ENCODE data around the gene FES. TPM values are rescaled to one million over a fixed set of nuclear protein-coding genes. Genes with fewer than 3 reads are reported as not detected.

Gene FES
- total RNA-seq, 1 experiment from 2014 or later = 0.64 TPM

DNA sequence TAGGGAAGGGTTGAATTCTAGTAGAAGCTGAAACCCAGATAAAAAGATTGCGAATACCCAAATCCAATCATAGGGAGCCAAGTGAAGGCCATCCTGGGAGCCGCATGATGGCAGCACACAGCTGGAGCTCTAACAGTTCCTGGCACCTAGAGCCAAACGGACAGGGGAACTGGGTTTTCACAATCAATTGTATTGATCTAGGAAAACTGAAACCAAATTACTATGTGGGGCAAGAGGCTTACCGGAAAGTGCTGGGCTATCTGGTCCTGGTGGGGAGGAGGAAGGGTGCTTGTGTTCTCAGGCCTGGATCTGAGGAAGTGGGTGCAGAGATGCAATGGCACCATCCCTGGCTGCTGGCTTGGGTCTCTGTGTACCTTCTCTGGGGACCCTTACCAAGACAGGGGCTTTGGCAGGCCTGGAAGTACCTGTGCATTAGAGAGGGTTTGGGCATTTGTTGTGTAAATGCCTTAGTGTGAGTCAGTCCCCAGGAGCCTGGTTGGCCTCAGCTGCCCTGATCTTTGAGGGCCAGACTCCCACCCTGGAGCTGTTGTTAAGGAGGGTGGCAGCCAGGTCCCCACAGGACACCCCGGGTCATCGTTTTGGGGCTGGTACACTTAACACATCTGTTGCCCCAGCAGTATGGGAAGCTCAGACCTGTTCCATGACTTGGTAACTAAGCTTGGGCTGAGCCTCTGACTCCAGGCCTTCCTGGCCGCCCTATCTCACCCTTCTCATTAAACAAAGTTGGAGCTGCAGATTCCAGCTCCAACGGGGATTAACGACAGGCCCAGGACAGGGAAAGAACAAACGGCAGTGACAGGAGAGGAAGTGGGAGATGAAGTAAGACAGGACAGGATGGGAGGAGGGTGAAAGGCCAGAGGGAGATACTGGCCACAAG, 24.8 kb upstream of the FES start:
- in situ Hi-C loops (cut with HindIII; ENCODE audit: low sequenced_read_pairs) = no loop called here
- DNase-seq (ENCODE audit: low spot score) = no peak

DNA sequence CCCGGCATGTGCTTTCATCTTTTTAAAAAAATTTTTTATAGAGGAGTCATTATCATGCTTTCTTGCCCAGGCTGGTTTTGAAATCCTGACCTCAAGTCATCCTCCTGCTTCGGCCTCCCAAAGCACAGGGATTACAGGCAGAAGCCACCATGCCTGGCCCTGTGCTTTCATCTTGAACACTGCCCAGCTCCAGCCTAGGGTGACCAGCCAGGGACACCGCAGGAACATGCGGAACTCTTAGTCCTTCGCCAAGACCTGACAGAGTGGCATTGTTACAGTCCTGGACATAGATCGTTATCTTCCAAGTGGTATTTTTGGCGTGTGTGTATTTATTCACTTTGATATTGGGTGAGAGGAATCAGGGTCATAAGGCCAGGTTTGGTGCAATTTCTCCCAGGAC, 23.9 kb upstream of the FES start:
- no peak for DNase-seq (ENCODE audit: low spot score)
- in situ Hi-C loops (cut with HindIII; ENCODE audit: low sequenced_read_pairs) = no loop called here

DNA sequence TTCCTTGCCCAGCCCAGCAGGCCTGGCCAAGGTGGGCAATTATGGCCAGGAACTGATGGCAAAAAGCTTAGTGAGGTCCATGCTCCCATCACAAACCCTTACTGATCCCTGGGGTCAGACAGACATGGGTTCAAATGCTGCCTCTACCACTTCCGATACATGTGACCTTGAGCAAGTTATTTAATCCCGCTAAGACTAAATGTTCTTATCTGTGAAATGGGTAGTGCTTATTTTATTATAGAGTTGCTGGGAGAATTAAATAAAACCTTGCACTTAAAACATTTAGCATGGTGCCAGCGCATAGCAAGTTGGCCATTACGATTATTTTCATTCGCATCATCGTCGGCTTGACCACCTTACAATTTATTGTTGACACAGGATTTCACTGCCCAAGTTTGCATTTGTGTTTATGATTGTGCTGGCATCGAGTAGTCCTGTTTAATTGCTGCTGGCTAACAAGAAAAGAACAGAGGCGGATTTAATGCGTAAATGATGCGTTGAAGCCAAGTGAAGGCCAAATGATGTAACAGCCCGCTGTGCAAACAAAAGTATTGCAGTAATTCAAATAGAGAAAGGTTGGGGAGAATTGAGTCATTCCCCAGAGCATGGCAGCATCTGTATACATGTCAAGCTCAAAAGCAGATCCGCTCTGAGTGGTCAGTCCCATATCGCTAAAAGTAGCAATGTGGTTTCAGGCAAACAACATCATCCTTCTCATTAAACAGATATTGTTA, 23.2 kb upstream of the FES start:
- in situ Hi-C loops (cut with HindIII; ENCODE audit: low sequenced_read_pairs) = no loop called here
- no peak for DNase-seq (ENCODE audit: low spot score)

DNA sequence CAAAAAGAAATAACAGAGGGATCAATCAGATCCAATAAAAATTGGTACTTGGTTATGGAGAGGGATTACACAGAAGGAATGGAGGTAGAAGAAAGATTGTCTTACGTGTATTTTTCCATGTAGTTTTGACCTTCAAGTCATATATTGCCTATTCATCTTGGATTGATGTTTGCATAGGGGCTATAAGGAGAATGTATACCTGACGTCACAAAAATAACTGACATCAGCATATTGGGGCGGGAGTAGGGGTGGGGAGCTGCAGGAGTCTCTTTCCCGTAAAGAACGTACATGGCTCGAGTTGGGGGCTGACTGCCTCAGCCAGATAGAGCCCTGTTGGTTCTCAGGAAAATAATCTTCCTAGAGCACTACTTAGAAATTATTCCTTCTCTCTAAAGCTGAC, 21.8 kb upstream of the FES start:
- in situ Hi-C loops (cut with HindIII; ENCODE audit: low sequenced_read_pairs) = no loop called here
- DNase-seq (ENCODE audit: low spot score) = no peak

DNA sequence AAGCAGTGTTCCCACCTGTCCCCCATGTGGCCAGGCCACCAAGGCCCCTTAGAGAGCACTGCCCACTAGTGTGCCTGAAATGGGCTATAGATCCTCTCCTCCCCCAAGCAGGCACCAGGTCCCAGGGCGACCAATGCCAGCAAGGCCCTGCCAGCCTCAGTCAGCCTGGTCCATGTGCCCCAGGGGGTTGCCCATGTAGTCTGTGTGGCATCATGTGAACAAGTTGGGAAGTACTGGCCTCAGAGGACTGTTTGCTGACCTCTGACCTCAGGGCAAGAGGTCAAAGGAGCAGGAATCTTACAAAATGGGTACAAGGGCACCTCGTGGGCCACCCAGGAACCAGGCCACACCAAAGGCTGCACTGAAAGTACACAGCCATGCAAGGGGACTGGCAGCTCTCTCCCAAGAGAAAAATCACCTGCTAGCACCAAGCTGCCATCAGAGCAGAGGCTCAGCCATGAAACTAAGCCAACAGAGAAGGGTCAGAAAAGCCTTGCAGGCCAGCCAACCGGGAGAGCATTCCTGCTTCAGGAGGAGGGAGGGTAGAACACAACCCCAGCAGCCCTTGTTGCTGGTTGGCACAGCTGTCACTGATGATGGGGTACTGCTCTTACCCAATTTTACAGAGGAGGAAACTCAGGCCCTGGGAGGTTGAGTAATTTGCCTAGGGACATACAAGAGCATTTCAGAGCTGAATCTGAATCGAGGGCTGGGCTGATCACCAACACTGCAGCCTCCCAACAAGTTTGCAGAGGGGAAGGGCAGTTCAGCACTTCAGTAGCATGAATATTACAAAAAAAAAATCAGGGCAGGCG, 21.1 kb upstream of the FES start:
- in situ Hi-C loops (cut with HindIII; ENCODE audit: low sequenced_read_pairs) = no loop called here

DNA sequence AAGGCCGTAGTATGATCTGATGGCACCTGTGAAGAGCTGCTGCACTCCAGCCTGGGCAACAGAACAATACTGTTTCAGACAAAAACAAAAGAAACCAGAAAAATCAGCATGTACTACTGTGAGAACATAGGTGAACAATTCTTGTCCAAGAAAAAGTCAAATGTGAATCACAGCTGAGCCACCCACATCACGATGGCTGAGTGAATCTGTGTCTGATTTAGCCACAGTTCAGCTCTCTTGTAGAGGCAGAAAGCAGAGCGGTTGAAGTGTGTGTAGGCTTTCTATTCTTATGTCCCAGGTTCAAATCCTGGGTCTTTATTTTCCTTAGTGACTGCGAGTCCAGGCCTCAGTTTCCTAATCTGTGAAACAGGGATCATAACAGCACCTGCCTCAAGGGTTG, 20.3 kb upstream of the FES start:
- no peak for DNase-seq (ENCODE audit: low spot score)
- in situ Hi-C loops (cut with HindIII; ENCODE audit: low sequenced_read_pairs) = no loop called here

More for the DNA sequence above, 21.1 kb upstream of the FES start:
- DNase-seq (ENCODE audit: low spot score) = no peak

DNA sequence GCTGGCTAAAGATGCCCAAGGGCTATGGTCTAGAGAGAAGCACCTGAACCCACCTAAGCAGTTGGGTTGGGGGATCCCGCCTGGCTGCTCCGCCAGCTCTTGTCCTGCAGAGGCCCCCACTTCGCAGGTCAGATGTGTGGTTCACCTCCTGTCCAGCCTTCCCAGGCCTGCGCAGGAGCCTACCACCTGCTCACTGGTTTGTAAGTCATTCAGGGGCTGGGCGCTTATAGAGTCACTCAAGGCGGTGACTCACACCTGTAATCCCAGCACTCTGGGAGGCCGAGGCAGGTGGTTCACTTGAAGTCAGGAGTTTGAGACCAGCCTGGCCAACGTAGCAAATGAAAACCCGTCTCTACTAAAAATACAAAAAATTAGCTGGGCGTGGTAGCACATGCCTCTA, 19.8 kb upstream of the FES start:
- no peak for DNase-seq (ENCODE audit: low spot score)
- in situ Hi-C loops (cut with HindIII; ENCODE audit: low sequenced_read_pairs) = no loop called here

DNA sequence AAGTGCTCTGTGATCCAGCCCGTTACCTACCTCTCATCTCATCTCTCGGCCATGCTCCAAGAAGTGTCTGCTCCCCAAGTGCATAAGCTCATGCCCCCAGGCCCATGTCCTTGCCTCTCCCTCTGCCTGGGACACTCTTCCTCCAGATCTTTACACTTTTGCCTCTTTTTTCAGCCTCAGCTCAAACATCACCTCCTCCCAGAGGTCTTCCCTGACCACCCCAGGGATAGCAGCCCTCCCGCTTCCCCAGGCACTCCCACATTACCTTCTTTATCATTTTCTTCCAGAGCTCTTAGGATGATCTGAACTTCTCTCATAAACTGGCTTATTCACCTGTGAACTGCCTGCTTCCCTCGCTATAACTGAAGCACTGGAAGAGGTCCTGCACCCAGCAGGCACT, 18.6 kb upstream of the FES start:
- in situ Hi-C loops (cut with HindIII; ENCODE audit: low sequenced_read_pairs) = no loop called here
- DNase-seq (ENCODE audit: low spot score) = no peak

DNA sequence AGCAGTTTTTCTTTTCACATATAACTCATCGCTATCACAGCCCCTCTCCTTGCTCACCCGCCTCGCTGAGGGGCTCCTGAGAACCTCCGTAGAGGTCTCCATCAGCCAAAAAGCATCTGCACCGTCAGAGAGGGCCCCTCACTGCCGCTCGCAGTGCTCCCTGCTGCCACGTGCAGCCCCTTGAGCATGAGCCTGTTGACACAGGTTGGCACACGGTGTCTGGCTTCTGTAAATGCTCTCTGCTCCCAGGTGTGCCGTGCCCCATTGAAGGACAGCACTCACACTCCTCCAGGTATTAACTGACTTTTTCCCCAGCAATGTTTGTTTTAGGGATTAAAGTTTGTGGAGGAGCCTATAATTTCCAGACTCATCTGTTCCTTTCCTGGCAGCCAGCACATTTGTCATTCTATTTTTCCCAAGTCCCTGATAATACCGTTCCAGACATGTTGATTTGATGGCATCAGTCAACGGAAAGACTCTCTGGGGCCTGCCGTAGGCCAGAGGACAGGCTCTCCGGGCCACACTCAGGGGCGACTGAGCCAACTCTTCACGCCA, 18.1 kb upstream of the FES start:
- no peak for DNase-seq (ENCODE audit: low spot score)
- in situ Hi-C loops (cut with HindIII; ENCODE audit: low sequenced_read_pairs) = no loop called here

DNA sequence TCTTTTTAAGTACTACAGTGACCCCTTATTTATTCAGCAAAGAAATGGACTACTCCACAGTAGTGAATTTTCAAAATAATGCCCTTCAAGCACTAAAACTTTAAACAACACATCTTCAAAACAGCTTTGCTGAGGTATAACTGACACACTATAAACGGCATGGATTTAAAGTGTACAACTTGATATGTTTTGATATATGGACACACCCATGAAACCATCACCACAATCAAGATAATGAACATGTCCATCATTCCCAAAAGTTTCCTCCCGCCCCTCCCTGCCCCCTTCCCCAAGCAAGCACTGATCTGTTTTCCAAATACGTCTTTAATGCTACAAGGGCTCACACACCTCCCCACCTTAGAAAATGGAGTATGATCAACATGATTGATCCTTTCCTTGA, 17.5 kb upstream of the FES start:
- DNase-seq (ENCODE audit: low spot score) = no peak
- in situ Hi-C loops (cut with HindIII; ENCODE audit: low sequenced_read_pairs) = no loop called here

DNA sequence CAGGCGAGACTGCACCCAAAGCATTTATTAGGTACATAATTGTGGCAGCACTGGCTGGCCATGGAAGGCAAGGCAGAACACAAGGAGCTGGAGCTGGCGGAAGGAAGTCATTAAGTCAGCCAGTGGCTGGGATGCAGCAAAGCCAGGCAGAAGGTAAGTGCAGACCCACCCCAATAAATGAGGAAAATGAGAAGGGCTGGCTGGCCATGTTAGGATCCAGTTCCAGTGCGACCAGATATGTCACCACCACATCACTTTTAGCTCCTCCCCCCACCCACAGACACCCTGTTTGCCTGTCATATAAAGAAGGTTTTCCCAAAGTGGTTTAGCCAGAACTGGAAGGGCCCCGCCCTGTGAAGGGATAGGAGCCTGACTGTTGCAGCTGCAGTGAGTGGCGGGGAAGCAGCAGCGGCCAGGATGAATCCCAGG, 16.0 kb upstream of the FES start, which contains the start of gene FURIN:
Gene FURIN (plus strand): TSS at position 328 of the 429 bp plus-strand sequence. CDS start 7,153 bp downstream, outside the sequence.
- in situ Hi-C loops (cut with HindIII; ENCODE audit: low sequenced_read_pairs) = no loop called here
- DNase-seq (ENCODE audit: low spot score) = no peak

DNA sequence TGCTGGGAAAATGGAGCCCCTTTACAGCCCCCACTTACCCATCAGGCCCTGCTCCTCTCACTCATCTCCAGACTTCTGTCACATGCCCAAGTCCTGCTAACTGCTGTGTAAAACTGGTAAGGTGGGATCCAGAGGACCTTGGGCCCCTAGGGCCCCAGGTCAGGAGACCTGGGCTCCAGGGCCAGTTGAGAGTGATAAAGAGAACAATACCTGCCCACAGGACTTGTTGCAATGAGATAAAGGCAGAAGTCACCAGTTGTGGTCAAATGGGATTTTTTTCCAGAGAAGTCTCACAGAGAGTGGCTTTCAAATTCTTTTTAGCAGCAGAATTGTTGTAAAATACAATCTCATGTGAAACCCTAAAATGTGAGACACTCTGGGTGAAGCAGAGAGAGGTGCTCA, 15.2 kb upstream of the FES start:
- no peak for DNase-seq (ENCODE audit: low spot score)
- in situ Hi-C loops (cut with HindIII; ENCODE audit: low sequenced_read_pairs) = no loop called here

DNA sequence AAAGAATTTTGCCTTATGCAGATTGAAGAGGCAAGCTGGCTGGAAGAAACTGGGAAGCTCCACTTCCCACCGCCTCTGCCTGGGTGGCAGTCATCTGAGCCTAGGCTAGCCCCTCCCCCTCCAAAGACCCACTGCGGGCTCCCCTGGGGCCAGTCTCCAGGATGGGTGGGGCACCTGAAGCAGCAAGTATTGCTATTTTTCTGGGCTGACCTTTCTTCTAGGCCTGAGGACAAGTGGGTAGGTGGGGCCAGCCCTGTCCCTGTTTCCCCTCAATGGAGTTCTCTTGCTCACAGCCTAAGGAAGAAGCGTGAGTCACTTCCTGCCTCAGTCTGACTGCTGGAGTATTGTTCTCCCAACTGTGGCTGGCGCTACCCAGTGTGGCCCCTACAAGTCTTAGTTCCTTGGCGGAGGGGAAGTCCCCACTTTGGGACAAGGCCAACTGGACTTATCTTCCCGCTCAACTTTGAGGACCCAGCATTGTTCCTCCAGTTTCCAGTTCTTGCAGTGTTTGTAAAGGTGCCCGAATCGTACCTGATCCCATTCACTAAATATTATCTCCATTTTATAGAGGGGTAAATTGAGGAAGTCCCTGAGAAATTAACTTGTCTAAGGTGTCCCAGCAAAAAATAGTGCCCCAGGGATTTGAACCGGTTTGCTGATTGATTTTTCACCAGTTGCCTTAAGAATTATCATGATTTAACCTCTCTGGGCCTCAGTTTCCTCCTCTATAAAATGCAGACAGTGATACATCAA, 14.5 kb upstream of the FES start:
- in situ Hi-C loops (cut with HindIII; ENCODE audit: low sequenced_read_pairs) = no loop called here
- DNase-seq (ENCODE audit: low spot score) = no peak

DNA sequence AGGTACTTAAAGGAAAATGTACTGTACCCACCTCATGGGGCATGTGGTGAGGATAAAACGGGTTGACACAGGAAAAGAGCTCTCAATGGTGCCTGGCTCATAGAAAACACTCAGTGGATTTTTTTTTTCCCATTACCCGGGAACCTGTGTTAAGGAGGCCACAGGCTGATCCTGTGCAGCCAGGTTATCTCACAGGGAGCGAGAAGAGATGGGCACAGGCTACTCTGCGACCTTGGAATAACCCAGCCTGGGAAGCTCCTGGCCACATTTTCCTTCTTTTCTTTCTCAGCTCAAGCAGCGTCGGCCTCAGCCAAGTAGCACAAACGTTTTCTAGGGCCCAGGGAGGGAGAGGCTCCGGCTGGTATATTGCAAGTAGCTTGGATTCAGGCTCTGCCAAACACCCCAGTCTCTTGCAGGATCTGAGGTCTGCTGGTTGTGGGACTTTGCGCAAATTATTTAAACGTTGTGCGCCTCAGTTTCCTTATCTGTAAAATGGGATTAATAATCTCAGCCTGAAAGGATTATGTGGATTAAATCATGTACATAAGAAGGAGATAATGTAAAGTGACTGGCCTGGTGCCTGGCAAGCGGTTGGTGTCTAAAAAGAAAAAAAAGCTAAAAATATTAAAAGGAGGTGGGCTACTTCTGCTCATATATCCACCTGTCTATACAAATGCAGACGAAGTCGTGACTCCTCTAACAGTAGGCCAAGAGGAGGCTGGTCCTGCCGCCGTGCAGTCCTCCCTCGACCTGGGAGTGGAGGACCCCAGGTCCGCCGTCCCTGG, 13.8 kb upstream of the FES start:
- in situ Hi-C loops (cut with HindIII; ENCODE audit: low sequenced_read_pairs) = no loop called here
- peak; percentile 42 for DNase-seq (ENCODE audit: low spot score)

DNA sequence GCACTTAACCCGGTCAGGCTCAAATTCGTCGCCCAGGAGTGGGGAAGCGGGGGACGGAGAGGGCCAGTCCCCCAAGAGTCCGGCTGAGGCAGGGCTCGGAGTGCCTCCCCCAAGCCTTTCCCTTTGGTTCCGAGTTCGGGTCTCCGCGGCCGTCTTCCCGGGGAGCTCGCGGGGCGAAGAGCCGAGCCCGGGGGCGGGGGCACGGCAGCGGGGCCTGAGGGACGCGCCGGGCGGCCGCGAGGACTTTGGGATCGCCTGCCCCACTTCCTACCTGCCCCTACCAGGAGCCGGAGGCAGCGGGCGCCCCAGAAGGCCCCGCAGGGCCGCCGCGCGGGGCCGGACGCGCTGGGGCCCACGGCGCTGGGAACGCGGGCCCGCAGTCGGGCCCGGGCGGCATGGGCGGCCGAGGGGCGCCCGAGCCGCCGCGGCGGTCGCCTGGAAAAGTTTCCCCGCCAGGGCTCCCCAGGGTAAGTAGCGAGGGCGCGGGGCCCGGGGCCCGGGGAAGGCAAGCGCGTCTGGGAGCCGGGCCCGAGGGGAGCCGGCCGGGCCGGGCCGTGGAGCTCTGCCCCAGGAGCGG, 13.1 kb upstream of the FES start:
- in situ Hi-C loops (cut with HindIII; ENCODE audit: low sequenced_read_pairs) = no loop called here
- no peak for DNase-seq (ENCODE audit: low spot score)

DNA sequence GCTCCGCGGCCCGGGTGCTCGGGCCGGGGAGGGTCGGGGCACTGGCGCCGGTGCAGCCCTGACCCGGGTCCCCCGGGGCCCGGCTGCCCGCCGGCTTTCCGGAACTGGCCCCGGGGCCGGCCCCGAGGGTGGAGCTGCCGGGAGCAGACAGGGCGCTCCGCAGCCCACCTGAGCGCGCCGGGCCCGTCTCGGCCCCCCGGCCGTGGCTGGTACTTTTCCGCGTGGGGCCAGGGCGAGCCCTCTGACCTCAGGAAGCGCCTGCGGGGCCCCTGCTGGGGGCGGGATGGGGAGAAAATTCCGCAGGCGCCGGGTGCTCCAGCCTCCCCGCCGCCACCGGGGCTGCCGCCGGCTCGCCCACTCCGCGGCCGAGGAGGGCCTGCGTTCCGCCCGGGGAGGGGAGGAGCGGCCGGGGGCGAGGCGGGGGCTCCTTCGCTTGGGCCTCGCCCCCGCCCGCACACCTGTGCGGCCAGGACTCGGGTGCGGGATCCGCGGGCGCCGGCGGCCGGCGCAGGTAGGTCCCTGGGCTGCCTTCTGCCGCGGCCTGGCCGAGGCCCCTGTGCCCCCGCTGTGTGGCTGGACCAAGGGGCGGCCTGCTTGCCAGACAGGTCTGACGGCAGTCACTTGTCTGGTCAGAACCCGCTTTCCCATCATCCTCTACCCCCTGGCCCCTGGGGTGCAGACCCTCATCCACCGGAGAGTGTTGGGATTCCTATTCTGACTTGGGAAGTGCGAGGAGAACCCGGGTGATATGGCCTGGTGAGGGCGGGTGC, 12.4 kb upstream of the FES start:
- peak; percentile 45 for DNase-seq (ENCODE audit: low spot score)
- in situ Hi-C loops (cut with HindIII; ENCODE audit: low sequenced_read_pairs) = no loop called here
